ENCODE results near the gene RASSF8.

The RASSF8 gene

GRCh38 chr12:26062006-26062405 lies 103.5 kb downstream of the RASSF8 start:
- DNase-seq (ENCODE audit: low spot score) = peak; percentile 10

GRCh38 chr12:26062566-26062965 lies 104.1 kb downstream of the RASSF8 start:
- DNase-seq (ENCODE audit: low spot score) = no peak

- DNase-seq (ENCODE audit: low spot score) = no peak
Observed at GRCh38 chr12:26065451-26065850, 107.0 kb downstream of the RASSF8 start.

GRCh38 chr12:26068503-26068902 lies 110.0 kb downstream of the RASSF8 start:
- no peak for DNase-seq (ENCODE audit: low spot score)

GRCh38 chr12:26069796-26070195 lies 111.3 kb downstream of the RASSF8 start:
- no peak for DNase-seq (ENCODE audit: low spot score)

GRCh38 chr12:26077915-26078702 lies 119.6 kb downstream of the RASSF8 start:
- no peak for DNase-seq (ENCODE audit: low spot score)

- no peak for DNase-seq (ENCODE audit: low spot score)
Observed at GRCh38 chr12:26080911-26081310, 122.4 kb downstream of the RASSF8 start.

GRCh38 chr12:26086936-26087335 lies 128.5 kb downstream of the RASSF8 start:
- DNase-seq (ENCODE audit: low spot score) = no peak

GRCh38 chr12:26088998-26089397 lies 130.5 kb downstream of the RASSF8 start:
- no peak for DNase-seq (ENCODE audit: low spot score)

GRCh38 chr12:26090836-26091510 lies 132.5 kb downstream of the RASSF8 start:
- DNase-seq (ENCODE audit: low spot score) = no peak

- no peak for DNase-seq (ENCODE audit: low spot score)
Observed at GRCh38 chr12:26091822-26092221, 133.3 kb downstream of the RASSF8 start.

GRCh38 chr12:26092346-26093105 lies 134.0 kb downstream of the RASSF8 start:
- DNase-seq (ENCODE audit: low spot score) = no peak

- no peak for DNase-seq (ENCODE audit: low spot score)
Observed at GRCh38 chr12:26095186-26095585, 136.7 kb downstream of the RASSF8 start.

GRCh38 chr12:26096036-26096435 lies 137.6 kb downstream of the RASSF8 start:
- DNase-seq (ENCODE audit: low spot score) = no peak

- DNase-seq (ENCODE audit: low spot score) = no peak
Observed at GRCh38 chr12:26097046-26097878, 138.8 kb downstream of the RASSF8 start.

- no peak for DNase-seq (ENCODE audit: low spot score)
Observed at GRCh38 chr12:26100666-26101349, 142.3 kb downstream of the RASSF8 start.

GRCh38 chr12:26101350-26101734 lies 142.9 kb downstream of the RASSF8 start:
- DNase-seq (ENCODE audit: low spot score) = no peak

- no peak for DNase-seq (ENCODE audit: low spot score)
Observed at GRCh38 chr12:26101763-26102162, 143.3 kb downstream of the RASSF8 start.

- no peak for DNase-seq (ENCODE audit: low spot score)
Observed at GRCh38 chr12:26102953-26103352, 144.5 kb downstream of the RASSF8 start.

GRCh38 chr12:26106347-26106746 lies 147.9 kb downstream of the RASSF8 start:
- DNase-seq (ENCODE audit: low spot score) = no peak

- no peak for DNase-seq (ENCODE audit: low spot score)
Observed at GRCh38 chr12:26108915-26109314, 150.4 kb downstream of the RASSF8 start.
